Vagina (tissue), 2 donors: ENCODE measurements around the gene RNF213. TPM values are rescaled to one million over a fixed set of nuclear protein-coding genes. Genes with fewer than 3 reads are reported as not detected.

Experiments
- DNase-seq, 2 donors: peaks; one replicate each; pipeline ENCODE4 v3.0.0-alpha.2; 2017; ENCODE audit errors: extremely low spot score in 2 of 2
- H3K27ac ChIP-seq: fragments of 200-600 bp; sonication (generic); one replicate; pipeline ENCODE4 v1.5.1; 2019
- H3K27me3 ChIP-seq: fragments of 200-600 bp; sonication (generic); one replicate; pipeline ENCODE4 v1.5.1; 2019
- H3K36me3 ChIP-seq, 2 donors: fragments of 200-600 bp; sonication (generic); one replicate each; pipeline ENCODE4 v1.5.1; 2017 to 2019
- H3K4me1 ChIP-seq: fragments of 200-600 bp; sonication (generic); one replicate; pipeline ENCODE4 v1.5.1; 2019
- H3K4me3 ChIP-seq, 2 donors: fragments of 200-600 bp; sonication (generic); 1 replicate in 1 of 2; 2 replicates in 1 of 2; pipeline ENCODE4 v1.5.1; 2016 to 2019
- H3K9me3 ChIP-seq: fragments of 200-600 bp; sonication (generic); one replicate; pipeline ENCODE4 v1.5.1; 2019
- POLR2A ChIP-seq, 2 donors: fragments of 450-650 bp; IDR thresholded peaks; one replicate each; pipeline ENCODE4 v1.6.1; 2017; ENCODE audit warnings: antibody characterized with exemption in 2 of 2, mild to moderate bottlenecking in 2 of 2, moderate library complexity in 2 of 2
- POLR2AphosphoS5 ChIP-seq, 2 donors: sonication (generic); formaldehyde crosslinking; IDR thresholded peaks; one replicate each; pipeline ENCODE4 v1.9.0; 2017; ENCODE audit warnings: antibody characterized with exemption in 2 of 2, mild to moderate bottlenecking in 2 of 2, low read depth in 1 of 2; ENCODE audit not compliant: insufficient read depth in 1 of 2
- intact Hi-C: fragments of 100-400 bp; cut with DNase I; formaldehyde crosslinking; loops from one replicate; pipeline ENCODE4 v1.15.1; 2023
- total RNA-seq: library from RNA; depleted of rRNA; stranded (reverse); fragments of >200 nt; gene quantifications from one replicate; pipeline ENCODE4 v1.2.3, GENCODE V29; 2016
- TF ChIP-seq, protein P1 (sequence below), 3 experiments: fragments of 450-650 bp in 2 of 3; fragments of 200-600 bp in 1 of 3; sonication (generic) in 1 of 3; IDR thresholded peaks; one replicate each; pipeline ENCODE4 v1.5.1; 2017 to 2019; ENCODE audit warnings: antibody characterized with exemption in 3 of 3, mild to moderate bottlenecking in 2 of 3, moderate library complexity in 2 of 3

The RNF213 gene
- total RNA-seq, 1 donor from 2014 or later, result 144 TPM

DNA sequence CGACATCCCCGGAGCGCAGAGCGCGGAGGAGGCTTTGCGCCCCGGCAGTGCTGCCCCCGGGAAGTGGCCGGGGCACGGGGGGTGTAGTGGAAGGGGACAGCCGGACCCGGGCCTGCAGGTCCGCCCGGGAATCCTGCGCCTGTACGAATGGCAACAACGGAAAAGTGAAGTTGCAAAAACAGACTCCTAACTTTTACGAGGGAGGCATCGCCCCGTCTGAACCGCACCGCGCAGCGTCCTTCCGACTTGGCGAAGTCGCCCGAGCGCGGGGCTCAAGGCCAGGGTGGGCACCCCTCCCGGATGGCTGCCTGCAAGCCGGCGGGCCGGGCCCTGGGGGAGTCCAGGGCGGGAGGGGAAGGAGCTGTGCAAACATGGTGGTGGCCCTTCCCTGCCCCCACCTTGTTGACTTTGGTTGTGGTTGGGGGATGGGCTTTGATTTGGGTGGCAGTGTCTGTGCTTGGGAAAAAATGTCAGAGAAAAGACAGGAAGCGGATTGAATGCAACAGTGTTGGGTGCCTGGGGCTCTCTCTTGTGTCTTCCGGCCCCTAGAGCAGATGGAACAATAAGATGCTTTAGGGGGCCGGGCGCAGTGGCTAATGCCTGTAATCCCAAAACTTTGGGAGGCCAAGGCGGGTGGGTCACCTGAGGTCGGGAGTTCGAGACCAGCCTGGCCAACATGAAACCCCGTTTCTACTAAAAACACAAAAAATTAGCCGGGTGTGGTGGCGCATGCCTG lies 675 bp downstream of the RNF213 start:
- no peak for DNase-seq

DNA sequence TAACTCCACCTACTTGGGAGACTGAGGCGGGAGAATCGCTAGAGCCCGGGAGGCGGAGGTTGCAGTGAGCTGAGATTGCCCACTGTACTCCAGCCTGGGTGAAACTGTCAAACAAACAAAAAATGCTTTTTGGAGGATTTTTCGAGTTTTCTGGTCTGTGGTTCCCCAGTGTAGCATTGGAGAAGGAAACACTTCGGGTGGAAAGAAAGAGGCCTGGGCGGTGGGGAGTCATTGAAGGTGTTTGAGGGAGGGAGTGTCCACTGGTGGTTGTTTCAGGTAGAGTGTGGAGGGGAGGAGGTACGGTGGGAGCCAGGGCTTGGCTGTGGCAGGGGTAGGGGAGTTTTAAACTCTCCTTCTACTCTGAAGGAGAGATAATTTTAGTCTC lies 1.2 kb downstream of the RNF213 start:
- DNase-seq, result no peak
- H3K36me3 ChIP-seq, result no peaks in the 10 kb centered on the region
- TF ChIP-seq POLR2AphosphoS5 (IDR thresholded peaks at IDR 0.05; ENCODE audit: insufficient read depth in 1 of 2, low read depth in 1 of 2) (no peak), POLR2A (IDR thresholded peaks at IDR 0.05) (no peak)
- TF ChIP-seq, protein P1, sequence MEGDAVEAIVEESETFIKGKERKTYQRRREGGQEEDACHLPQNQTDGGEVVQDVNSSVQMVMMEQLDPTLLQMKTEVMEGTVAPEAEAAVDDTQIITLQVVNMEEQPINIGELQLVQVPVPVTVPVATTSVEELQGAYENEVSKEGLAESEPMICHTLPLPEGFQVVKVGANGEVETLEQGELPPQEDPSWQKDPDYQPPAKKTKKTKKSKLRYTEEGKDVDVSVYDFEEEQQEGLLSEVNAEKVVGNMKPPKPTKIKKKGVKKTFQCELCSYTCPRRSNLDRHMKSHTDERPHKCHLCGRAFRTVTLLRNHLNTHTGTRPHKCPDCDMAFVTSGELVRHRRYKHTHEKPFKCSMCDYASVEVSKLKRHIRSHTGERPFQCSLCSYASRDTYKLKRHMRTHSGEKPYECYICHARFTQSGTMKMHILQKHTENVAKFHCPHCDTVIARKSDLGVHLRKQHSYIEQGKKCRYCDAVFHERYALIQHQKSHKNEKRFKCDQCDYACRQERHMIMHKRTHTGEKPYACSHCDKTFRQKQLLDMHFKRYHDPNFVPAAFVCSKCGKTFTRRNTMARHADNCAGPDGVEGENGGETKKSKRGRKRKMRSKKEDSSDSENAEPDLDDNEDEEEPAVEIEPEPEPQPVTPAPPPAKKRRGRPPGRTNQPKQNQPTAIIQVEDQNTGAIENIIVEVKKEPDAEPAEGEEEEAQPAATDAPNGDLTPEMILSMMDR (IDR thresholded peaks at IDR 0.05), result no peak
- intact Hi-C loops, result loop anchor here (10.0 kb wide), 1 partner anchor 117 kb away; the partner anchor contains the start of gene EIF4A3
- no peaks in the 10 kb centered on the region for H3K9me3 ChIP-seq
- no peaks in the 10 kb centered on the region for H3K27me3 ChIP-seq
- peak overlapping the region; percentile 89 to 100 for H3K4me3 ChIP-seq
- H3K27ac ChIP-seq, result peak overlapping the region; percentile 99
- peaks cover 57% of the 10 kb centered on the region for H3K4me1 ChIP-seq

More for the DNA sequence above, 675 bp downstream of the RNF213 start:
- Histone ChIP-seq H3K27ac (peak overlapping the region; percentile 99), H3K27me3 (no peaks in the 10 kb centered on the region), H3K4me3 (peak overlapping the region; percentile 89 to 100), H3K4me1 (peaks cover 57% of the 10 kb centered on the region), H3K9me3 (no peaks in the 10 kb centered on the region), H3K36me3 (no peaks in the 10 kb centered on the region)
- TF ChIP-seq POLR2A (IDR thresholded peaks at IDR 0.05) (no peak), POLR2AphosphoS5 (IDR thresholded peaks at IDR 0.05; ENCODE audit: insufficient read depth in 1 of 2, low read depth in 1 of 2) (peak; percentile 52 to 80)
- TF ChIP-seq, protein P1 (IDR thresholded peaks at IDR 0.05), result no peak
- intact Hi-C loops, result loop anchor here (10.0 kb wide), 1 partner anchor 117 kb away; the partner anchor contains the start of gene EIF4A3

DNA sequence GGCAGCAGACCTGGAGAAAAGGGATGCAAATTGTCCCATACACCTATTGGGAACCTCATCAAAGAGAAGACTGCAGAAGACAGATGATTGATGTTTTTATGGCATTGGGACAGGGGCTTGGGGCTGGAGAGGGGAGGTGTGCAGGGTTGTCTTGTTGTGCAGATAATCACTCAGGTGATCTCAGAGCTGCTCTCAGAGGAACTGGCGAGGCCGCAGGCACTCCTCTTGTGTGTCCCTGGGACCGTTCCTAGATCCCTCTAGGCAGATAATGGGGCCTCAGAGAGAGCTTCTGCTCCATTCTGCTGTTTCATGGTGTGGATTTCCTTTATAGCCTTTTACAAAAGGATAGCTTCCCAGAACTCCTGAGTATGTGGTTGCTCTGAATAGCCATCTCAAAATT lies 1.6 kb downstream of the RNF213 start:
- Histone ChIP-seq H3K9me3 (no peaks in the 10 kb centered on the region), H3K4me1 (peaks cover 57% of the 10 kb centered on the region), H3K4me3 (peak overlapping the region in 1 of 2 donors; percentile 89), H3K27me3 (no peaks in the 10 kb centered on the region), H3K36me3 (no peaks in the 10 kb centered on the region), H3K27ac (peak overlapping the region; percentile 99)
- TF ChIP-seq, protein P1 (IDR thresholded peaks at IDR 0.05), result no peak
- TF ChIP-seq POLR2A (IDR thresholded peaks at IDR 0.05), result no peak
- TF ChIP-seq POLR2AphosphoS5 (IDR thresholded peaks at IDR 0.05; ENCODE audit: insufficient read depth in 1 of 2, low read depth in 1 of 2), result no peak
- intact Hi-C loops, result loop anchor here (10.0 kb wide), 1 partner anchor 117 kb away; the partner anchor contains the start of gene EIF4A3
- no peak for DNase-seq

DNA sequence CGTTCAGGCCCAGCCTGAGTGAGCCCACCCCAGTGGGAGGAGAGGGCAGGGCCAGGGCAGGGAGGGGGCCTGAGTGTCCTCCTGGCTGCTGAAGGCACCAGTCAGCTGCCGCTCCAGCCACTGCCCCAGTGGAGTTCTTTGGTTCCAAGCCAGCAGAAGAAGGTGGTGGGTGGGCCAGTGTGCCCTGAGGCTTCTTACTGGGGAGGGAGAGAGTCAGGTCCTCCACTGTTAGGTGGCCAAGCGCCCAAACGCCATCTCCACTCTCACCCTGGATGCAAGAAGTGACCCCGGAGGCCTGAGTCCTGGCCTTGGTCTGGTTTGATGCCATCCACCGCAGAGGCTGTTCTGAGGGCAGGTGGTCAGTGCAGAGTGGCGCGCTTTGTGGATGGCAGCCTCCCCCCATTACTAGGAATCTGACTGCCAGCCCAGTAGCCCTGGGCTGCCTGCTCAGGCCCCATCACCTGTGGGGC lies 2.2 kb downstream of the RNF213 start:
- Histone ChIP-seq H3K27ac (peak overlapping the region; percentile 99), H3K4me1 (peaks cover 52% of the 10 kb centered on the region), H3K4me3 (peak overlapping the region; percentile 37 to 49), H3K27me3 (no peaks in the 10 kb centered on the region), H3K9me3 (no peaks in the 10 kb centered on the region), H3K36me3 (no peaks in the 10 kb centered on the region)
- no peak for TF ChIP-seq POLR2A (IDR thresholded peaks at IDR 0.05)
- TF ChIP-seq, protein P1 (IDR thresholded peaks at IDR 0.05), result no peak
- TF ChIP-seq POLR2AphosphoS5 (IDR thresholded peaks at IDR 0.05; ENCODE audit: insufficient read depth in 1 of 2, low read depth in 1 of 2), result no peak
- intact Hi-C loops, result loop anchor here (10.0 kb wide), 1 partner anchor 118 kb away; the partner anchor contains the start of gene EIF4A3
- no peak for DNase-seq
